ENCODE results near the gene DBX2.

DBX2 gene

DNA sequence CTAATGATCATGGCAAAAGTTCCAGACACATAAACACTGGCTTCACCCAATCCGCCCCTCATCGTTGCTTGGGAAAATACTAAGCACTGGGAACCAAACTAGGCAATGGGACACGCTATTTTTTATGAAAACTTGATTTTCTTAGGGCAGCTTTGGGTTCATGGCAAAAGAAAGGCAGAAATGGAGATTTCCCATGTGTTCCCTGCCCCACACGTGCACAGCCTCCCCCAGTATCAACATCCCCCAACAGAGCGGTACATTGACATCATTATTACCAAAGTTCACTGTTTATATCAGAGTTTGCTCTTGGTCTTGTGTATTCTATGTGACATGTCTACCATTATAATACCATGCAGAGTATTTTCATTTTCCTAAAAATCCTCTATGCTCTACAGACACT is 71.0 kb downstream of the DBX2 start:
- TF ChIP-seq, protein P1, sequence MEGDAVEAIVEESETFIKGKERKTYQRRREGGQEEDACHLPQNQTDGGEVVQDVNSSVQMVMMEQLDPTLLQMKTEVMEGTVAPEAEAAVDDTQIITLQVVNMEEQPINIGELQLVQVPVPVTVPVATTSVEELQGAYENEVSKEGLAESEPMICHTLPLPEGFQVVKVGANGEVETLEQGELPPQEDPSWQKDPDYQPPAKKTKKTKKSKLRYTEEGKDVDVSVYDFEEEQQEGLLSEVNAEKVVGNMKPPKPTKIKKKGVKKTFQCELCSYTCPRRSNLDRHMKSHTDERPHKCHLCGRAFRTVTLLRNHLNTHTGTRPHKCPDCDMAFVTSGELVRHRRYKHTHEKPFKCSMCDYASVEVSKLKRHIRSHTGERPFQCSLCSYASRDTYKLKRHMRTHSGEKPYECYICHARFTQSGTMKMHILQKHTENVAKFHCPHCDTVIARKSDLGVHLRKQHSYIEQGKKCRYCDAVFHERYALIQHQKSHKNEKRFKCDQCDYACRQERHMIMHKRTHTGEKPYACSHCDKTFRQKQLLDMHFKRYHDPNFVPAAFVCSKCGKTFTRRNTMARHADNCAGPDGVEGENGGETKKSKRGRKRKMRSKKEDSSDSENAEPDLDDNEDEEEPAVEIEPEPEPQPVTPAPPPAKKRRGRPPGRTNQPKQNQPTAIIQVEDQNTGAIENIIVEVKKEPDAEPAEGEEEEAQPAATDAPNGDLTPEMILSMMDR (IDR thresholded peaks at IDR 0.05; ENCODE audit: control insufficient read depth, insufficient read depth, low read depth, low read length, missing control alignments), result no peak
- no peak overlapping the region for H3K4me3 ChIP-seq (ENCODE audit: control insufficient read depth, low read depth, low read length)
- no peak for DNase-seq (ENCODE audit: low read depth)

DNA sequence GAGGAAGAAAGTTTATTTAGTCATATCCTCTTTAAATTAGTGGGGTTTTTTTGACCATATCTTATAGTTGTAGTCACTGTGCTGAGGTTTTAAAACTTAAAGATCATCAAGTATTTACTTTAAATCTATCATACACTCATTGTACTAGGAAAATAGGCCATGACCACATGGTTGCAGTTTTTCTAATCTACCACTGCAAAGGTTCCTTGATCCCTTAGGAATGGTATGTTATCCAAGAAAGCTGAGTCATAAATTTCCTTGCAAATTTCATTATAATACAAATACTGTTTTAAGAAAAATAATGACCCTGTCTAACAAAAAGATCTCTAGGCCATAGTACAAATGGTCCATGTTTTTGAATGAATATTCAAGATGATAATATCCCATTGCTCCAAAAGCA is 74.7 kb downstream of the DBX2 start:
- DNase-seq (ENCODE audit: low read depth), result no peak
- TF ChIP-seq, protein P1 (IDR thresholded peaks at IDR 0.05; ENCODE audit: control insufficient read depth, insufficient read depth, low read depth, low read length, missing control alignments), result no peak
- H3K4me3 ChIP-seq (ENCODE audit: control insufficient read depth, low read depth, low read length), result no peak overlapping the region

DNA sequence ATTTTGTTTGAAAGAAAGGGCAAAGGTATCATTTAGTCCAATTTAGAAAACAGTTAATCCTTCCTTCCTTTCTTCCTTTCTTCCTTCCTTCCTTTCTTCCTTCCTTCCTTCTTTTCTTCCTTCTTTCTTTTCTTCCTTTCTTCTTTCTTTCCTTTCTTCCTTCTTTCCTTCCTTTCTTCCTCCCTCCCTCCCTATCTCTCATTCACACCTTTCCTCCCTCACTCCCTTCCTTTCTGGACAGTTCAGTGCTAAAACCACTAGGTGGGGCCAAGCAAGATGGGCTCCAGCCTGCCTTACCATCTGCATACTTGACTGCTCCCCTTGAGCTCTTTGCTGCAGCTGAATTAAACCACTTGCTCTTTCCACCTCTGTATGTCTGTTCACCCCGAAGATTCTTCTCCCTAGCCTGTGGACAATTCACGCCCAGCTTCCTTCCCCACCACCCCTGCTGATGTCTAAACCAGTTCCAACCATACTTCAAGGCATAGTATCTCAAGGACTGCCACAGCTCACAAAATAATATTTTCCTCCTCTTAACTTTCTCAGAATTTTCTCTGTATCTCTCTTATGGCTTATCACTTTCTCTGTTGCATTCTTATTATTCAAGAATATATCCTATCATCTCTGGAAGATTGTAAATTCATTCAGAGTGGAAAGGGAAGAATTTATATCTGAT is 78.0 kb downstream of the DBX2 start:
- TF ChIP-seq, protein P1 (IDR thresholded peaks at IDR 0.05; ENCODE audit: control insufficient read depth, insufficient read depth, low read depth, low read length, missing control alignments), result peak; percentile 49
- no peak overlapping the region for H3K4me3 ChIP-seq (ENCODE audit: control insufficient read depth, low read depth, low read length)
- no peak for DNase-seq (ENCODE audit: low read depth)

DNA sequence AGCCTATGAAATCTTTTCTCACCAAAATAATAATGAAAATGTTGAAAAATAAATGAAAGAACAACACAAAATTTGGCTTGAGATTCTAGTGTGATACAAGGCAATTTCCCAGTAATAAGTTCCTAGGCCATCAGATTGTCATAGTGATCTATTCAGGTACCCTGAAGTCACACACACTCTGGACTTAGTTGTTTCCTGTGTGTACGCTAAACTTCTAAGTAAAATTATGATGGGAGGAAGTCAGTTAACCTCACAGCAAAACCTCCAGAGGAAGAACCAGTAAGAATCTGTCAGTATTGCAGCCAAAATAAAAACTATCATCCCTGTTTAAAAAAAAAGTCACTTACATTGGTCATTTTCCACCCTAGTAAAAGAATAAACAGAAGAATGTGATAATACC is 81.9 kb downstream of the DBX2 start:
- TF ChIP-seq, protein P1 (IDR thresholded peaks at IDR 0.05; ENCODE audit: control insufficient read depth, insufficient read depth, low read depth, low read length, missing control alignments), result no peak
- DNase-seq (ENCODE audit: low read depth), result no peak
- H3K4me3 ChIP-seq (ENCODE audit: control insufficient read depth, low read depth, low read length), result no peak overlapping the region
